HG03565 (cell line): Measurements from ENCODE around the gene CCDC50.

Experiments used
- ATAC-seq: cut with Tn5 transposase; IDR thresholded peaks from one replicate; pipeline ENCODE4 v1.9.1; 2021; ENCODE audit warnings: mild to moderate bottlenecking, moderate library complexity; ENCODE audit not compliant: unreplicated experiment

The CCDC50 gene

GRCh38 chr3:191345334-191345733 is 16.1 kb downstream of the CCDC50 start:
- no peak for ATAC-seq

- no peak for ATAC-seq
Measured at GRCh38 chr3:191347228-191347627, 18.0 kb downstream of the CCDC50 start.

- ATAC-seq: no peak
Measured at GRCh38 chr3:191348098-191348497, 18.9 kb downstream of the CCDC50 start.

GRCh38 chr3:191350396-191351090 is 21.3 kb downstream of the CCDC50 start:
- no peak for ATAC-seq

GRCh38 chr3:191352014-191352413 is 22.8 kb downstream of the CCDC50 start:
- ATAC-seq: no peak

- no peak for ATAC-seq
Measured at GRCh38 chr3:191353022-191353777, 24.0 kb downstream of the CCDC50 start.

- ATAC-seq: peak; percentile 77
Measured at GRCh38 chr3:191355406-191355805, 26.2 kb downstream of the CCDC50 start.

- ATAC-seq: no peak
Measured at GRCh38 chr3:191356631-191357439, 27.6 kb downstream of the CCDC50 start.

- no peak for ATAC-seq
Measured at GRCh38 chr3:191357909-191358308, 28.7 kb downstream of the CCDC50 start.

- no peak for ATAC-seq
Measured at GRCh38 chr3:191358929-191359328, 29.7 kb downstream of the CCDC50 start.

- ATAC-seq: no peak
Measured at GRCh38 chr3:191360620-191361019, 31.4 kb downstream of the CCDC50 start.

GRCh38 chr3:191361456-191361855 is 32.3 kb downstream of the CCDC50 start:
- ATAC-seq: no peak

- no peak for ATAC-seq
Measured at GRCh38 chr3:191362037-191362436, 32.8 kb downstream of the CCDC50 start.

- no peak for ATAC-seq
Measured at GRCh38 chr3:191362524-191363090, 33.4 kb downstream of the CCDC50 start.

GRCh38 chr3:191363221-191363620 is 34.0 kb downstream of the CCDC50 start:
- ATAC-seq: no peak

GRCh38 chr3:191366675-191367074 is 37.5 kb downstream of the CCDC50 start:
- ATAC-seq: no peak

- ATAC-seq: no peak
Measured at GRCh38 chr3:191368755-191369615, 39.8 kb downstream of the CCDC50 start.

- no peak for ATAC-seq
Measured at GRCh38 chr3:191369616-191370010, 40.4 kb downstream of the CCDC50 start.

GRCh38 chr3:191372122-191372521 is 42.9 kb downstream of the CCDC50 start:
- no peak for ATAC-seq

GRCh38 chr3:191373327-191373726 is 44.1 kb downstream of the CCDC50 start:
- no peak for ATAC-seq
